Left ventricle myocardium inferior (tissue), 1 donor: Measurements from ENCODE around the gene EPO. TPM values are rescaled to one million over a fixed set of nuclear protein-coding genes. Genes with fewer than 3 reads are reported as not detected.

ENCODE experiments used
- DNase-seq: peaks from one replicate; pipeline ENCODE4 v3.0.0-alpha.2; 2020
- H3K27ac ChIP-seq: fragments of 200-600 bp; replicated peaks from 2 replicates; pipeline ENCODE4 v1.8.0; 2021
- H3K27me3 ChIP-seq: fragments of 200-600 bp; 2 replicates; pipeline ENCODE4 v1.8.0; 2021; ENCODE audit warnings: low read depth
- H3K36me3 ChIP-seq: fragments of 200-600 bp; 2 replicates; pipeline ENCODE4 v1.8.0; 2021
- H3K4me1 ChIP-seq: fragments of 200-600 bp; 2 replicates; pipeline ENCODE4 v1.8.0; 2021
- H3K4me3 ChIP-seq: fragments of 200-600 bp; 2 replicates; pipeline ENCODE4 v1.8.0; 2021; ENCODE audit warnings: mild to moderate bottlenecking, moderate library complexity
- H3K9me3 ChIP-seq: fragments of 200-600 bp; replicated peaks from 2 replicates; pipeline ENCODE4 v1.8.0; 2021
- CTCF ChIP-seq: fragments of 200-600 bp; IDR thresholded peaks from 2 replicates; pipeline ENCODE4 v1.8.0; 2021; ENCODE audit warnings: antibody characterized with exemption, mild to moderate bottlenecking, borderline replicate concordance
- intact Hi-C: fragments of 100-400 bp; cut with micrococcal nuclease; formaldehyde crosslinking; loops from one replicate; pipeline ENCODE4 v1.11.0; 2022
- total RNA-seq: library from RNA; stranded (reverse); fragmentation: NEBNext Ultra II Directional; extraction: Animal tissue kit (Norgen Biotek cat#: 25700); gene quantifications from one replicate; pipeline ENCODE4 v1.2.1, GENCODE V29; 2021
- donor health status: DM: no; HTN: yes; CAD: no; lungs with severe emphysema.

EPO gene
- total RNA-seq, 1 donor from 2014 or later, result not detected

- no peak for DNase-seq
- H3K9me3 ChIP-seq, result no peaks in the 10 kb centered on the region
- TF ChIP-seq CTCF, result no peak
- peaks cover 59% of the 10 kb centered on the region for H3K4me1 ChIP-seq
- no peak overlapping the region for H3K27ac ChIP-seq
- peaks cover 59% of the 10 kb centered on the region for H3K36me3 ChIP-seq
- H3K27me3 ChIP-seq, result no peaks in the 10 kb centered on the region
- intact Hi-C loops, result no loop called here
- H3K4me3 ChIP-seq, result no peak overlapping the region
These were observed 31.9 kb upstream of the EPO start for GRCh38 chr7:100688326-100688860.

- H3K36me3 ChIP-seq, result peaks cover 48% of the 10 kb centered on the region
- intact Hi-C loops, result loop anchor here (10.0 kb wide), 1 partner anchor 105 kb away; the partner anchor contains the start of genes FBXO24 and LRCH4
- H3K27ac ChIP-seq, result no peak overlapping the region
These were observed 30.8 kb upstream of the EPO start for GRCh38 chr7:100689230-100690135.

GRCh38 chr7:100691676-100692577, 28.3 kb upstream of the EPO start:
- Histone ChIP-seq H3K27me3 (no peaks in the 10 kb centered on the region), H3K36me3 (peaks cover 24% of the 10 kb centered on the region), H3K4me1 (peaks cover 69% of the 10 kb centered on the region), H3K9me3 (no peaks in the 10 kb centered on the region), H3K4me3 (peak overlapping the region; percentile 97), H3K27ac (peak overlapping the region; percentile 88)
- peak; percentile 72 for DNase-seq
- intact Hi-C loops, result loop anchor here (10.0 kb wide), 1 partner anchor 107 kb away; the partner anchor contains the start of genes FBXO24 and LRCH4
- peak; percentile 91 for TF ChIP-seq CTCF

More at GRCh38 chr7:100689230-100690135, 30.8 kb upstream of the EPO start:
- Histone ChIP-seq H3K4me3 (no peak overlapping the region), H3K9me3 (no peaks in the 10 kb centered on the region), H3K4me1 (peaks cover 63% of the 10 kb centered on the region), H3K27me3 (no peaks in the 10 kb centered on the region)
- DNase-seq, result peak; percentile 17
- TF ChIP-seq CTCF, result no peak

- Histone ChIP-seq H3K9me3 (no peaks in the 10 kb centered on the region), H3K4me3 (peak overlapping the region; percentile 97), H3K4me1 (peaks cover 68% of the 10 kb centered on the region), H3K27me3 (no peaks in the 10 kb centered on the region), H3K27ac (peak overlapping the region; percentile 88), H3K36me3 (peaks cover 17% of the 10 kb centered on the region)
- intact Hi-C loops, result loop anchor here (10.0 kb wide), 1 partner anchor 108 kb away; the partner anchor contains the start of genes FBXO24 and LRCH4
- no peak for DNase-seq
- TF ChIP-seq CTCF, result no peak
These were observed 27.7 kb upstream of the EPO start for GRCh38 chr7:100692578-100692961.
